Lower leg skin (tissue), 4 donors: ENCODE results near the gene EDEM3. TPM values are rescaled to one million over a fixed set of nuclear protein-coding genes. Genes with fewer than 3 reads are reported as not detected.

Source experiments
- DNase-seq, 2 donors: peaks; one replicate each; pipeline ENCODE4 v3.0.0-alpha.2; 2019; ENCODE audit warnings: low spot score in 2 of 2
- H3K4me3 ChIP-seq: fragments of 200-600 bp; sonication (generic); 2 replicates; pipeline ENCODE4 v1.5.1; 2017; ENCODE audit warnings: mild to moderate bottlenecking, low read depth; ENCODE audit not compliant: poor library complexity, severe bottlenecking
- CTCF ChIP-seq, 3 donors: fragments of 450-650 bp; IDR thresholded peaks; one replicate each; pipeline ENCODE4 v1.5.1; 2016; ENCODE audit warnings: antibody characterized with exemption in 3 of 3, mild to moderate bottlenecking in 3 of 3, moderate library complexity in 2 of 3
- POLR2A ChIP-seq, 2 donors: fragments of 450-650 bp; IDR thresholded peaks; one replicate each; pipeline ENCODE4 v1.6.1; 2016 to 2017; ENCODE audit warnings: antibody characterized with exemption in 2 of 2, mild to moderate bottlenecking in 1 of 2, moderate library complexity in 1 of 2
- WGBS, 2 donors: methylation state at CpG; one replicate each; pipeline ENCODE4 v1.1.5; 2018; 5-methylcytosine and 5-hydroxymethylcytosine counted together
- intact Hi-C: fragments of 100-400 bp; cut with DNase I; formaldehyde crosslinking; loops from one replicate; pipeline ENCODE4 v1.15.0; 2023; ENCODE audit warnings: low total_unique reads
- total RNA-seq, 4 donors: library from RNA; depleted of rRNA; stranded (reverse); fragments of >200 nt; gene quantifications; one replicate each; pipeline ENCODE4 v1.1.0, GENCODE V29; 2016

The EDEM3 gene
- total RNA-seq, 4 donors from 2014 or later = 15.1 to 26.5 (median 18.2) TPM

GRCh38 chr1:184708084-184708676, 46.5 kb downstream of the EDEM3 start:
- no peak overlapping the region for H3K4me3 ChIP-seq
- no peak for TF ChIP-seq CTCF (IDR thresholded peaks at IDR 0.05)
- no peak for TF ChIP-seq POLR2A (IDR thresholded peaks at IDR 0.05)
- 78 to 80% methylated on average over 6 of the region's 6 CpGs for WGBS, 2 donors
- DNase-seq = no peak
- intact Hi-C loops = no loop called here

- WGBS, 2 donors = 90 to 94% methylated on average over 1 of the region's 1 CpG
Measured at GRCh38 chr1:184705271-184705670, 49.4 kb downstream of the EDEM3 start.

GRCh38 chr1:184701816-184702215, 52.8 kb downstream of the EDEM3 start:
- TF ChIP-seq POLR2A (IDR thresholded peaks at IDR 0.05) = no peak
- no peak for TF ChIP-seq CTCF (IDR thresholded peaks at IDR 0.05)
- WGBS, 2 donors = 79 to 91% methylated on average over 1 of the region's 1 CpG
- no peak overlapping the region for H3K4me3 ChIP-seq
- no peak for DNase-seq
- intact Hi-C loops = no loop called here

More at GRCh38 chr1:184705271-184705670, 49.4 kb downstream of the EDEM3 start:
- intact Hi-C loops = no loop called here
- DNase-seq = no peak
- no peak overlapping the region for H3K4me3 ChIP-seq
- TF ChIP-seq CTCF (IDR thresholded peaks at IDR 0.05) (no peak), POLR2A (IDR thresholded peaks at IDR 0.05) (no peak)

GRCh38 chr1:184698969-184699368, 55.7 kb downstream of the EDEM3 start:
- H3K4me3 ChIP-seq = no peak overlapping the region
- DNase-seq = no peak
- WGBS, 2 donors = 95 to 100% methylated on average over 1 of the region's 1 CpG
- no peak for TF ChIP-seq POLR2A (IDR thresholded peaks at IDR 0.05)
- TF ChIP-seq CTCF (IDR thresholded peaks at IDR 0.05) = no peak
- intact Hi-C loops = no loop called here

GRCh38 chr1:184698016-184698415, 56.6 kb downstream of the EDEM3 start:
- 69 to 70% methylated on average over 3 of the region's 3 CpGs for WGBS, 2 donors
- no peak for TF ChIP-seq POLR2A (IDR thresholded peaks at IDR 0.05)
- no peak for TF ChIP-seq CTCF (IDR thresholded peaks at IDR 0.05)
- H3K4me3 ChIP-seq = no peak overlapping the region
- no peak for DNase-seq
- intact Hi-C loops = no loop called here

GRCh38 chr1:184696403-184696802, 58.3 kb downstream of the EDEM3 start:
- no peak for DNase-seq
- H3K4me3 ChIP-seq = no peak overlapping the region
- intact Hi-C loops = no loop called here
- 72 to 75% methylated on average over 3 of the region's 3 CpGs for WGBS, 2 donors
- TF ChIP-seq CTCF (IDR thresholded peaks at IDR 0.05) (no peak), POLR2A (IDR thresholded peaks at IDR 0.05) (no peak)
